ENCODE measurements around the gene CATSPER1.
A peak's percentile ranks its signal among the peaks of the same experiment; 100 is the strongest.
"Not testable (repeated sequence)": the region's sequence is repeated elsewhere in the genome, so short reads cannot be mapped to it uniquely, and the experiment has no call there.

The CATSPER1 gene

GRCh38 chr11:66051766-66052663 lies 25.7 kb upstream of the CATSPER1 start, which contains the start of gene SF3B2:
SF3B2 (plus strand) TSS chr11:66052364; CDS start chr11:66052385, 21 bp downstream.
- DNase-seq (ENCODE audit: low read depth), result peak; percentile 99

GRCh38 chr11:66051371-66051765 lies 25.1 kb upstream of the CATSPER1 start:
- no peak for DNase-seq (ENCODE audit: low read depth)

- no peak for DNase-seq (ENCODE audit: low read depth)
Observed at GRCh38 chr11:66050581-66051231, 24.4 kb upstream of the CATSPER1 start.

- no peak for DNase-seq (ENCODE audit: low read depth)
Observed at GRCh38 chr11:66048547-66049323, 22.5 kb upstream of the CATSPER1 start, which contains the start of gene GAL3ST3. GAL3ST3 (minus strand) TSS chr11:66049161; CDS start chr11:66045415, 3,746 bp downstream.

GRCh38 chr11:66047541-66048365 lies 21.5 kb upstream of the CATSPER1 start:
- DNase-seq (ENCODE audit: low read depth), result no peak

- no peak for DNase-seq (ENCODE audit: low read depth)
Observed at GRCh38 chr11:66046901-66047300, 20.6 kb upstream of the CATSPER1 start.

GRCh38 chr11:66045177-66045639 lies 18.9 kb upstream of the CATSPER1 start:
- DNase-seq (ENCODE audit: low read depth), result peak; percentile 57

GRCh38 chr11:66044757-66045156 lies 18.5 kb upstream of the CATSPER1 start:
- DNase-seq (ENCODE audit: low read depth), result no peak

GRCh38 chr11:66042996-66043906 lies 17.0 kb upstream of the CATSPER1 start:
- DNase-seq (ENCODE audit: low read depth), result no peak

GRCh38 chr11:66042227-66042995 lies 16.1 kb upstream of the CATSPER1 start:
- no peak for DNase-seq (ENCODE audit: low read depth)

- no peak for DNase-seq (ENCODE audit: low read depth)
Observed at GRCh38 chr11:66039765-66040164, 13.5 kb upstream of the CATSPER1 start.

GRCh38 chr11:66037327-66037726 lies 11.0 kb upstream of the CATSPER1 start:
- no peak for DNase-seq (ENCODE audit: low read depth)

GRCh38 chr11:66036334-66036710 lies 10.0 kb upstream of the CATSPER1 start:
- DNase-seq (ENCODE audit: low read depth), result no peak

- DNase-seq (ENCODE audit: low read depth), result no peak
Observed at GRCh38 chr11:66035653-66036333, 9.5 kb upstream of the CATSPER1 start.

GRCh38 chr11:66032957-66033735 lies 6.9 kb upstream of the CATSPER1 start:
- peak; percentile 42 for DNase-seq (ENCODE audit: low read depth)

- DNase-seq (ENCODE audit: low read depth), result not testable (repeated sequence)
Observed at GRCh38 chr11:66023186-66023440, 3.2 kb downstream of the CATSPER1 start.

- peak; percentile 13 for DNase-seq (ENCODE audit: low read depth)
Observed at GRCh38 chr11:66022401-66023185, 3.7 kb downstream of the CATSPER1 start.
